ENCODE results near the gene BICRA. TPM values are rescaled to one million over a fixed set of nuclear protein-coding genes. Genes with fewer than 3 reads are reported as not detected.

The BICRA gene
- total RNA-seq, 1 experiment from 2014 or later = 29.3 TPM

- no peak overlapping the region for H2BK5ac ChIP-seq (ENCODE audit: insufficient read length, low read length)
- H3K18ac ChIP-seq (ENCODE audit: insufficient read length, low read depth, low read length) = no peak overlapping the region
- no CpG with 5 or more reads among the region's 8 CpGs for WGBS (ENCODE audit: extremely low coverage, insufficient read length, low lambda C conversion rate)
- no peaks in the 10 kb centered on the region for H3K9me3 ChIP-seq (ENCODE audit: control insufficient read depth, low read depth, low read length)
- no peaks in the 10 kb centered on the region for H3K27me3 ChIP-seq (ENCODE audit: insufficient read depth, low read length)
- H3K56ac ChIP-seq (ENCODE audit: insufficient read length, low read depth, low read length) = no peak overlapping the region
- no peak overlapping the region for H3K4me3 Mint-ChIP-seq
- no peak overlapping the region for H3K14ac ChIP-seq (ENCODE audit: insufficient read depth, low read length)
- no peaks in the 10 kb centered on the region for H3K4me1 ChIP-seq (ENCODE audit: insufficient read depth, low read length)
- no peak for DNase-seq
- no peaks in the 10 kb centered on the region for H3K27me3 Mint-ChIP-seq (ENCODE audit: low read depth)
- no peak overlapping the region for H2BK12ac ChIP-seq (ENCODE audit: insufficient read length, low read depth, low read length)
- H2BK120ac ChIP-seq (ENCODE audit: low read depth, low read length, poor library complexity, severe bottlenecking) = no peak overlapping the region
- H2BK20ac ChIP-seq (ENCODE audit: low read depth, low read length, poor library complexity, severe bottlenecking) = no peak overlapping the region
- H3K79me1 ChIP-seq (ENCODE audit: insufficient read depth, low read depth, low read length, poor library complexity, severe bottlenecking) = no peaks in the 10 kb centered on the region
- no peak overlapping the region for H2AFZ ChIP-seq (ENCODE audit: low read length)
- no peak overlapping the region for H3T11ph ChIP-seq (ENCODE audit: low read length)
- H3K27ac Mint-ChIP-seq = no peak overlapping the region
- H2BK15ac ChIP-seq (ENCODE audit: low read depth, low read length) = no peak overlapping the region
- H2AK5ac ChIP-seq (ENCODE audit: insufficient read length, low read length) = no peak overlapping the region
- H3K23me2 ChIP-seq (ENCODE audit: insufficient read length, low read depth, low read length, poor library complexity, severe bottlenecking) = no peaks in the 10 kb centered on the region
- H3K23ac ChIP-seq (ENCODE audit: insufficient read length, low read depth, low read length) = no peak overlapping the region
- no peaks in the 10 kb centered on the region for H3K79me2 ChIP-seq (ENCODE audit: insufficient read depth, low read length)
- H4K5ac ChIP-seq (ENCODE audit: insufficient read length, low read depth, low read length) = no peak overlapping the region
- H3K4ac ChIP-seq (ENCODE audit: low read depth, low read length) = no peak overlapping the region
- no peak overlapping the region for H3K9ac ChIP-seq (ENCODE audit: extremely low read depth, insufficient read length, low read length)
- no peak overlapping the region for H4K8ac ChIP-seq (replicated peaks; ENCODE audit: insufficient read length, low read depth, low read length)
- no peaks in the 10 kb centered on the region for H3K9me3 Mint-ChIP-seq
- no peaks in the 10 kb centered on the region for H4K20me1 ChIP-seq (ENCODE audit: control insufficient read depth, insufficient read depth, insufficient read length)
- no peak overlapping the region for H3K27ac ChIP-seq (ENCODE audit: insufficient read length, low read depth, low read length)
- no peak overlapping the region for H4K91ac ChIP-seq (ENCODE audit: insufficient read length, low read depth, low read length)
- peaks cover 25 to 62% (median 28%) of the 10 kb centered on the region in 3 experiments for H3K36me3 Mint-ChIP-seq (ENCODE audit: insufficient read depth in 1 of 3, low read depth in 3 of 3)
- H3K4me1 Mint-ChIP-seq = no peaks in the 10 kb centered on the region
- TF ChIP-seq CTCF (conservative IDR thresholded peaks at IDR 0.05) = no peak
- no peak overlapping the region for H3K4me2 ChIP-seq (ENCODE audit: insufficient read depth, insufficient read length, low read length)
Measured at GRCh38 chr19:47675859-47676258, 66.9 kb downstream of the BICRA start.

Measured in H9 (cell line).